ENCODE data around the gene TAF9.
"Not testable (repeated sequence)": the region's sequence is repeated elsewhere in the genome, so short reads cannot be mapped to it uniquely, and the experiment has no call there.

TAF9 gene

GRCh38 chr5:69335341-69335935 lies 33.9 kb downstream of the TAF9 start:
- TF ChIP-seq CTCF (IDR thresholded peaks at IDR 0.05; ENCODE audit: low read depth, low read length), result no peak
- H3K4me3 ChIP-seq (ENCODE audit: low read depth, low read length), result no peak overlapping the region

- no peak overlapping the region for H3K4me3 ChIP-seq (ENCODE audit: low read depth, low read length)
- peak; percentile 69 for TF ChIP-seq CTCF (IDR thresholded peaks at IDR 0.05; ENCODE audit: low read depth, low read length)
Measured at GRCh38 chr5:69334793-69335268, 34.5 kb downstream of the TAF9 start.

GRCh38 chr5:69333668-69334315 lies 35.5 kb downstream of the TAF9 start:
- H3K4me3 ChIP-seq (ENCODE audit: low read depth, low read length), result not testable (repeated sequence)

DNA sequence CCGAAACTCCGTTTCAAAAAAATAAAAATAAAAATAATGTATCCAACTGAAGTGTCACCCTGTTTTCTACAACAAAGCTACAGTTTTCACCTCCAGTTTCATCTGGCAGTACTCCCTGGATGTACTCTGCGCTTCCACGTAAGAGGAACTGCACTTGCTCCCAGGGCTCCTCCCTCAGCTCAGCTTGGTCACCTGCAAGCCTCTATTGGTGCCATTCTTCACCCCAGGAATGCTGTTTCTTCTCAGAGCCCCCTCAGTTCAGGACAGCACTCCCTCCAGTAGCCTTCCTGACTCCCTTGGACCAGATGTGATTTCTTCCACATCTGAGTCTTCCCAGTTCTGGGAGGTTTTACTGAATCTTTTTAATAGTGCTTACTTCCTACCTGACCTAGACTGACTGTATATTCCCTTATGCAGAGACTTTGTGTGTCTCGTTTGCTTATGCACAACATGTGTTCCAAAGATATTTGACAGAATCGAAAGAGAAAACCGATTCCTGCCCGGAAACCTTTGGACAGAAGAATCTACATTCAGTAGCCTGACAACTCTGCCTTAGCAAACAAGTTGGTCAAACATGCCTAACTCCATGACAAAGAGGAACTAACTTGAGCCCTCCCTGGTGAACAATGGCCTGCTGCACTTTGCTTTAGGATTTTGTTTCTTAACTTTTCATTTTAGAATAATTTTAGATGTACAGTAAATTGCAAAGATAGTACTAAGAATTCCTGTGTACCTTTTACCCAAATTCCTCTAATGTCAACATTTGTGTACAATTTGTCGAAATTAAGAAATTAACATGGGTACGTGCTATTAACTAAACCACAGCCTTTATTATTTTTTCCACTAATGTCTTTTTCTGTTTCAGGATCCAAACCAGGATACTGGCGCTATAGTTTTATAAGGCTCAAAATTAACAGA lies 37.5 kb downstream of the TAF9 start:
- peak overlapping the region; percentile 55 for H3K4me3 ChIP-seq (ENCODE audit: low read depth, low read length)
- TF ChIP-seq CTCF (IDR thresholded peaks at IDR 0.05; ENCODE audit: low read depth, low read length), result no peak

DNA sequence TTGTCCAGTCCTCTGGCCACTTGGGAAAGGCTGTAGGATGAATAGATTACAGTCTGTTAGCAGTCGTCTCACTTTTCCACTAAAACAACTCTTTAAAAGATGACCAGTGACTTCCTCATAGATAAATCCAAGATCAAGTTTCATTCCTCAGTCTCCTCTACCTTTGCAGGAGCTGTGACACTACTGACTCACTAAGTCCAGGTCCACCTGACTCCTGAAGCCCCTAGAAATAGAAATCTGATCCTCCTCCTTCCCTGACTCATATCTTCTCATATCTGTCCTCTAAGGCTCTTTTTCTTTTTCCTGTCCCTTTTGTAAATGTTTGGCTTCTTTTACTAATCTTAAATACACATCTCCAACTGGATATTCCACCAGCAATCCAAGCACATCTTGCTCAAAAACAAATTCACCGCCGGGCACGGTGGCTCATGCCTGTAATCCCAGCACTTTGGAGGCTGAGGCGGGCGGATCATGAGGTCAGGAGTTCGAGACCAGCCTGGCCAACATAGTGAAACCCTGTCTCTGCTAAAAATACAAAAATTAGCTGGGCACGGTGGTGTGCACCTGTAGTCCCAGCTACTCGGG lies 39.3 kb downstream of the TAF9 start:
- TF ChIP-seq CTCF (IDR thresholded peaks at IDR 0.05; ENCODE audit: low read depth, low read length), result no peak
- H3K4me3 ChIP-seq (ENCODE audit: low read depth, low read length), result no peak overlapping the region

DNA sequence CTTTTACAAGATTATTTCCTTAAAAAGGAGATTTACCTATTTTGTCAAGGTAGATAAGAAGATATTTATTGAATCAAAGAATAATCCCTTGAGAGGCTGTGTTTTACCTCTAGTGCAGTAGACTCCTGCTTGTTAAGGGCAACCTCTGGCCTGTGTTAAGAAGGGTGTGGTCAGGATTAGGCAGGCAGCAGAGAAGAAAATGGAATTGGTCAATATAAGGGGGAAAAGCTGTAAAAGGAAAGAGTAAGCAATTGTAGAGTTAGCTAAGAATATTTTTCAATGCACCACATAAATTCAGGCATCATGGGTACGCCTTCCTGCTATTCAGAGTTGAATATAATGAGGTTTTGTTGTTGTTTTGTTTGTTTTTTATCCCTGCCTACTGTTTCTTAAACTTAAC lies 43.0 kb downstream of the TAF9 start:
- TF ChIP-seq CTCF (IDR thresholded peaks at IDR 0.05; ENCODE audit: low read depth, low read length), result no peak
- H3K4me3 ChIP-seq (ENCODE audit: low read depth, low read length), result no peak overlapping the region

GRCh38 chr5:69317391-69317790 lies 51.9 kb downstream of the TAF9 start:
- no peak for TF ChIP-seq CTCF (IDR thresholded peaks at IDR 0.05; ENCODE audit: low read depth, low read length)
- no peak overlapping the region for H3K4me3 ChIP-seq (ENCODE audit: low read depth, low read length)
